ENCODE results near the gene SMNDC1.

Gene SMNDC1

GRCh38 chr10:110244550-110244949 is 60.2 kb downstream of the SMNDC1 start:
- no peak overlapping the region for H3K4me2 ChIP-seq (ENCODE audit: low read depth, low read length, poor library complexity, severe bottlenecking)
- no peak overlapping the region for H3K4me3 ChIP-seq (ENCODE audit: insufficient read depth, low read length, poor library complexity, severe bottlenecking)
- H3K79me2 ChIP-seq (ENCODE audit: insufficient read depth, low read length), result no peaks in the 10 kb centered on the region
- H3K36me3 ChIP-seq (ENCODE audit: low read length), result peaks cover 3% of the 10 kb centered on the region; the same call in 1 of the 2 replicates
- no peaks in the 10 kb centered on the region for H3F3A ChIP-seq (ENCODE audit: insufficient read depth)
- no peaks in the 10 kb centered on the region for H3K9me3 ChIP-seq (ENCODE audit: insufficient read depth, low read length)
- no peaks in the 10 kb centered on the region for H3K27me3 ChIP-seq (ENCODE audit: low read length)
- no peak overlapping the region for H3K9ac ChIP-seq (ENCODE audit: low read length)
- H2AFZ ChIP-seq (ENCODE audit: low read depth, low read length, severe bottlenecking), result no peak overlapping the region
- 0 out of 2 replicates have a peak, but pooled peaks cover 6% of the 10 kb centered on the region for H4K20me1 ChIP-seq (ENCODE audit: low read depth, low read length)
- TF ChIP-seq EZH2phosphoT487 (conservative IDR thresholded peaks at IDR 0.05; ENCODE audit: low read length) (no peak), CTCF (IDR thresholded peaks at IDR 0.05; ENCODE audit: insufficient read depth, low read length, poor library complexity, severe bottlenecking) (no peak)
- H3K9me2 ChIP-seq (replicated peaks; ENCODE audit: insufficient read depth, low read length), result no peaks in the 10 kb centered on the region
- H3K27ac ChIP-seq (ENCODE audit: low read depth, low read length), result no peak overlapping the region

- H4K20me1 ChIP-seq (ENCODE audit: low read depth, low read length), result 0 out of 2 replicates have a peak, but pooled peaks cover 6% of the 10 kb centered on the region
- no peak overlapping the region for H3K4me2 ChIP-seq (ENCODE audit: low read depth, low read length, poor library complexity, severe bottlenecking)
- no peak for TF ChIP-seq CTCF (IDR thresholded peaks at IDR 0.05; ENCODE audit: insufficient read depth, low read length, poor library complexity, severe bottlenecking)
- TF ChIP-seq EZH2phosphoT487 (conservative IDR thresholded peaks at IDR 0.05; ENCODE audit: low read length), result no peak
- no peaks in the 10 kb centered on the region for H3K79me2 ChIP-seq (ENCODE audit: insufficient read depth, low read length)
- no peaks in the 10 kb centered on the region for H3F3A ChIP-seq (ENCODE audit: insufficient read depth)
- no peak overlapping the region for H3K9ac ChIP-seq (ENCODE audit: low read length)
- peaks cover 3% of the 10 kb centered on the region; the same call in 1 of the 2 replicates for H3K36me3 ChIP-seq (ENCODE audit: low read length)
- H3K9me2 ChIP-seq (replicated peaks; ENCODE audit: insufficient read depth, low read length), result no peaks in the 10 kb centered on the region
- no peak overlapping the region for H3K27ac ChIP-seq (ENCODE audit: low read depth, low read length)
- no peak overlapping the region for H2AFZ ChIP-seq (ENCODE audit: low read depth, low read length, severe bottlenecking)
- no peak overlapping the region for H3K4me3 ChIP-seq (ENCODE audit: insufficient read depth, low read length, poor library complexity, severe bottlenecking)
- H3K27me3 ChIP-seq (ENCODE audit: low read length), result no peaks in the 10 kb centered on the region
- H3K9me3 ChIP-seq (ENCODE audit: insufficient read depth, low read length), result no peaks in the 10 kb centered on the region
Observed at GRCh38 chr10:110242511-110242910, 62.2 kb downstream of the SMNDC1 start.

- no peaks in the 10 kb centered on the region for H3K9me3 ChIP-seq (ENCODE audit: insufficient read depth, low read length)
- H3K36me3 ChIP-seq (ENCODE audit: low read length), result peaks cover 3% of the 10 kb centered on the region; the same call in 1 of the 2 replicates
- no peaks in the 10 kb centered on the region for H3K9me2 ChIP-seq (replicated peaks; ENCODE audit: insufficient read depth, low read length)
- H3K4me3 ChIP-seq (ENCODE audit: insufficient read depth, low read length, poor library complexity, severe bottlenecking), result no peak overlapping the region
- no peak overlapping the region for H3K9ac ChIP-seq (ENCODE audit: low read length)
- no peaks in the 10 kb centered on the region for H3F3A ChIP-seq (ENCODE audit: insufficient read depth)
- H3K4me2 ChIP-seq (ENCODE audit: low read depth, low read length, poor library complexity, severe bottlenecking), result no peak overlapping the region
- TF ChIP-seq EZH2phosphoT487 (conservative IDR thresholded peaks at IDR 0.05; ENCODE audit: low read length) (no peak), CTCF (IDR thresholded peaks at IDR 0.05; ENCODE audit: insufficient read depth, low read length, poor library complexity, severe bottlenecking) (no peak)
- H3K27ac ChIP-seq (ENCODE audit: low read depth, low read length), result no peak overlapping the region
- no peaks in the 10 kb centered on the region for H3K27me3 ChIP-seq (ENCODE audit: low read length)
- no peak overlapping the region for H2AFZ ChIP-seq (ENCODE audit: low read depth, low read length, severe bottlenecking)
- 0 out of 2 replicates have a peak, but pooled peaks cover 6% of the 10 kb centered on the region for H4K20me1 ChIP-seq (ENCODE audit: low read depth, low read length)
- no peaks in the 10 kb centered on the region for H3K79me2 ChIP-seq (ENCODE audit: insufficient read depth, low read length)
Observed at GRCh38 chr10:110241841-110242240, 62.9 kb downstream of the SMNDC1 start.
